CD1c-positive myeloid dendritic cell (primary cell): ENCODE data around the gene PRKCQ.
A peak's percentile ranks its signal among the peaks of the same experiment; 100 is the strongest.

Experiments used
- DNase-seq: peaks from one replicate; pipeline ENCODE4 v3.0.0-alpha.2; 2016; ENCODE audit errors: extremely low spot score

The PRKCQ gene

DNA sequence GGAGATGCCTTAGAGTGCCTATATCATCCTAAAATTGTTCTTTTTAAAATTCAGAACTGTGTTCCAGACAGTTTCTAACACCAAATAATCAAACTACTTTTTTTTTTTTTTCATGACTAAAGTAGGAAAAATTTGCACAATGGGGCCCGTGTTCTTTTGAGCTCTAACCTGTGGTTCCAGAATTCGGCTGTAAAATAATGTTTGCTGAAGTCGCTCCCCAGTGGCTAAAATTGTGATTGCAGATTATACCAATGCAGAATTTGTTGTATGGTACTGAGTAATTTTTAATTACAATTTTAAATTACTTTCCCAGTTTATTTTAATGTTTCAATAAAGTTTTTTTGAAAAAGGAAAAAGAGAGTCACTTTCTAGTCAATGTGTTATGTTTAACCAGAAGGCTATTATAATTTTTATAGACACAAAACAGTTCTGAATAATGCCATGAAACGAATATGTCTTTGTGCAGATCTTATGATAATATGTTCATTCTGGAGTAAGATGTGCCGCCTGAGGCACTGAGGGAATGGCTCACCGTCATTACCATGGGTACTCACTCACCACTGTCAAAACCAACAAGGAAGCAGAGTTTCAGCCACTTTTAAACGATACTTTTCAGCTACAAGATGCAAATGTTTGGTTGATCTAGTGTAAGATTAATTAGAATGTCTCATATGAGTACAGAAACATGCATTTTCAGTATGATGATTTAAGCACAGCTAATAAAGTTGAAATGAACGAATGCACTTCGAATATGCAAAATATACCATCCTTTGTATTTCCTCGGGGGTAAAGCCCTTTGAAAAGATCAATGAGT, 173.6 kb downstream of the PRKCQ start:
- peak; percentile 29 for DNase-seq

DNA sequence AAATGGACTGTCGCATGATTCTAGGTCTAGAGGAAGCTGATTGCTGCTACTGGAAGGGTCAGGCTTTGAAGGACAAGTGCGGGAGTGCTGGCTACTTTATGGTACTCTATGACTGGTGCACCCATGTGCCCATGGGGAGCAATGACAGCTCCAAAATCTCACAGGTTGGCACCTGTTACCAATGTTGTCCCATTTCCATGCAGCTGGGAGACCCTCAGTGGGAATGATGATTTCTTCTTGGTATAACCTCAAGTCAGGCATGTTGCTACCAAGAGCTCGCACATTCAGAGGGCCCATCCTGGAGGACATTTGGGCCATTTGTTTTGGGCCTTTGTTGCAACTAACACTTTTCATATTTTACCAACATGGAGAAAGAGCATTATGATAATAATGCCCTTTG, 174.4 kb downstream of the PRKCQ start:
- no peak for DNase-seq

DNA sequence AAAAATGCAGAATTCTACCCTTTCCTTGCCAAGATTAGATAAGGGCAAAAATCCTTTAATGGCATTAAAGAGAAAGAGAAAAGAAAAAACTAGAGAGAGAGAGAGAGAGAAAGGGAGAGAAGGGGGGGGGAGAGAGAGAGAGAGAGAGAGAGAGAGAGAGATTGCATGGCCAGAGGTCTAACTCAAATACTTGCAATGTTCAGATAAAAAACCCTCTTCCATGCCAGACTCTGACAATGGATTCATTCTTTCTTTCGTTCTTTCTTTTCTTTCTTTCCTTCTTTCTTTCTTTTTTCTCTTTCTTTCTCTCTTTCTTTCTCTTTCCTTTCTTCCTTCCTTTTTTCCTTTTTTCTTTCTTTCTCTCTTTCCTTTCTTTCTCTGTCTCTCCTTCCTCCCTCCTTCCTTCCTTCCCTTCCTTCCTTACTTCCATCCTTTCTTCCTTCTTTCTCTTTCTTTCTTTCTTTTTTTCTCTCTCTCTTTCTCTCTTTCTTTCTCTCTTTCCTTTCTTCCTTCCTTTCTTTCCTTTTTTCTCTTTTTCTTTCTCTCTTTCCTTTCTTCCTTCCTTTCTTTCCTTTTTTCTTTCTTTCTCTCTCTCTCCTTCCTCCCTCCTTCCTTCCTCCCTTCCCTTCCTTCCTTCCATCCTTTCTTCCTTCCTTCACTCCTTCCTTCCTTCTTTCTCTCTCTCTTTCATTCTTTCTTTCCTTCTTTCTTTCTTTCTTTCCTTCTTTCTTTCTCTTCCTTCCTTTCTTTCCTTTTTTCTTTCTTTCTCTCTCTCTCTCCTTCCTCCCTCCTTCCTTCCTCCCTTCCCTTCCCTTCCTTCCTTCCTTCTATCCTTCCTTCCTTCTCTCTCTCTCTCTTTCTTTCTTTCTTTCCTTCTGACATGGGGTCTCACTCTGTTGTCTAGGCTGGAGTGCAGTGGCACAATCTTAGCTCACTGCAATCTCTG, 175.7 kb downstream of the PRKCQ start:
- no peak for DNase-seq

DNA sequence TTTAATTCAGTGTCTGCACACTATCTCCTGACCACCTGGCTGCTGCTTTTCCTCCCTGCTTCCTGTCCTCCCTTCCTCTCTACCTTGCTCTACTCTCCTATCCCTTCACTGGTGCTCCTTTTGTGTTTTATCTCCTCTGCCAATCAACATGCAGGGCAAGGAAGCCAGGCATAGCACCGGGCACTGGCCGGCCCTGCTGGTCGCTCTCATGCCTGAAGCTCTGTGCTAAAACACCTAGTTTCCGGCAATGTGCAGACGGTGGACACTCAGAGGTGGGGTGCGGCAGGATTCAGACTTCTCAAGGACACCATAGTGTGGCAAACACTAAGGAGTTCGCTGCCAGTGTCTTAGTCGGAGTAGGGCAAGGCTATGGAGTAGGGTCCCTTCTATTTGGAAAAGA, 177.1 kb downstream of the PRKCQ start:
- DNase-seq = no peak

DNA sequence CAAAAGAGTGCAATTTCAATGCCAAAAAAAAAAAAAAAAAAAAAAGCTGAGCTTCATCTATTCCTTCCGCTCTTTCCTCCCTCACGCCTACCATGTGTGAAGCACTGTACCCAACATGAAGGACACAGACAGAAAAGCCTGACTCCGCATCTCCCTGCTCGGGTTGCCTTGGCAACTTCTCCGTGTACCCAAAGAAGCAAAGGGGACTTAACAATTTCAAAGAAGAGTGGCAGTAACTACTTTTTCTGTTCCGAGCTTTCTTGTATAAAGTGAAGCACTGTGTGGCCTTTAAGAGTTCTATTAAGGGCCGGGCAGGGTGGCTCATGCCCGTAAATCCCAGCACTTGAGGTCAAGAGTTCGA, 177.7 kb downstream of the PRKCQ start:
- DNase-seq = no peak

DNA sequence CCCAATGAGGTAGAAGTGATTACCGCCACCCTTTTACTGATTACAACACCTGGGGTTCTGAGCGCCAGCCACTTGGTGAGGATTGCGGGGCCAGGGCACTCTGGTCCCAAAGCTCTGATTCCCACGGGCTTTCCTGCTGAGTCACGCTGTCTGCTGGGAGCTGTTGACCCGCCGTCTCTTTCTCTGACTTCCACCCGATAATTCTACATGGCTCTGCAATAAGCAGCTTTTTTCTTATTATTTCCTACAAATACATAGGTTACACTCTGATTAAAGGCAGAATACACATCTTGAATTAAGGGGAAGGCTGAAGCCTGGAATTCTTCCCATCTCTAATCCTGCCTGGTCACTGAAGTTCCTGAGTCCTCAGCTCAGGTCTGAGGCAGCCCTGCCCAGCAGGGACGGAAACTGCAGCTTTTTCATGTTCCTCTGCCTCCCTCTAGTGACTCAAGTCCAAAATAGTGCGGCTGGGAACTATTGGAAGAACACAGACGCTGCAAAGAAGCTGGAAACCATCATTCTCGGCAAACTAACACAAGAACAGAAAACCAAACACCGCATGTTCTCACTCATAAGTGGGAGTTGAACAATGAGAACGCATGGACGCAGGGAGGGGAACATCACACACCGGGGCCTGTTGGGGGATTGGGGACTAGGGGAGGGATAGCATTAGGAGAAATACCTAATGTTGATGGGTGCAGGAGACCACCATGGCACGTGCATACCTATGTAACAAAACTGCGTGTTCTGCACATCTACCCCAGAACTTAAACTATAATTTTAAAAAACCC, 178.3 kb downstream of the PRKCQ start:
- DNase-seq = peak; percentile 87

DNA sequence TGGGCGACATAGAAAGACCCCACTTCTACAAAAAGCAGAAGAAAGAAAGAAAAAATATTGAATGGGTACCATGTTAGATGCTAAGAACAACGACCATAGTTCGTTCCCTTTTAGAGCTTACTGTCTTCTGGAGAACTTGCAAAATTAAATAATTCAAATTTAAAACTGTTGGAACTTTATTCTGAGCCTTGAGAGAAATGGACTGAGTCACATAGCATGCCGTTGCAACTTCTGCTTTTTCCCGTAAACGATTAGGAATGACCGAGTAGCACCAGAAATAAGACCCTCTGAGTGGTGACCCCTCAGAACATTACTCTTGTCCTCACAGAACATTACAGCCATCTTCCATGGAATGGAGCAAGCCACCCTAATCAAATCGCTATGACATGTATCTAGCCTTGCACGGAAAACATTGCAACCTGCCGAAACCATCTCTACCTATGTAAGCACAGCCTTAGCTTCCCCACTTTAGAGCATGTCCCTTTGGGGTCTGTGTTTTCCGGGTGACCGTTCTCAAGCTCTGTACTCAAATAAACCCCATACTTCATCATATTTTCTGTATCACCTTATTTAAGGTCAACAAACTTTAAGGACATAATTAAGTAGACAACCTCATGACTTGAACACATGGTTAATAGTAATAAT, 179.1 kb downstream of the PRKCQ start:
- DNase-seq = peak; percentile 47

DNA sequence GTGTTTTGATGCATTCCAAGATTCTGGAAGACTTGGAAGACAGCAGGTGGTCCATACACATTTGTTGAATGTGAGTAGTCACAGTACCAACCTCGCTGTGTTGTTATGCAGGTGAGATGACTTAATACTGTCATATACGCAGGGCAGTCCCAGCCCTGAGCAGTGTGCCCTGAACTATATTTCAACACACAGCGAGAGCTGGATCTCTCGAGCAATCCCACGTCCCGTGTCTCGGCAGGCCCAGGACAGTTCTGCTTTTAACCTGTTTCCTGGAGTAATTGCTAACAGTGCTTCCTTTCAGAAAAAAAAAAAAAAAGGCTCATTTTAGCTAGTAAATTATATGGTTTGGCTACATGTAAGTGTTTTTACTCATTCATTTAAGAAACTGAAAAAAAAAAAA, 179.7 kb downstream of the PRKCQ start:
- DNase-seq = peak; percentile 74

DNA sequence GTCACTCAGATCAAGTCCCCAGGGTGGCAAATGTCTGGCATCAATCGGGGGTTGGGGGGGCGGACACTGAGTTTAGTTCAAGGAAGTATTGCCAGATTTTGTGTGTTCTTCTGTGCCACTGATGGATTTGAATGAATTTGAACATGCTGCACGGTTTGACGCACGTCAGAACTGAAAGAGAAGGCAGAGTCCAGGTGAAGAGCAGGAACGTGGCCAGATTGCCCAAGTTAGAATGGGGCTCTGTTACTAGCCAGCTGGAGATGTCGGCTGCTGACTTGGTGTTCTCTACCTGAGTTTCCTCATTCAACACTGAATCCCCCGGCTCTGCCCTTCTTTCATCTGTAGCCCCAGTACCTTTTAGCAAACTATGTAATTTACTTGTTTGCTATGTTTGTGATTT, 180.2 kb downstream of the PRKCQ start:
- no peak for DNase-seq

DNA sequence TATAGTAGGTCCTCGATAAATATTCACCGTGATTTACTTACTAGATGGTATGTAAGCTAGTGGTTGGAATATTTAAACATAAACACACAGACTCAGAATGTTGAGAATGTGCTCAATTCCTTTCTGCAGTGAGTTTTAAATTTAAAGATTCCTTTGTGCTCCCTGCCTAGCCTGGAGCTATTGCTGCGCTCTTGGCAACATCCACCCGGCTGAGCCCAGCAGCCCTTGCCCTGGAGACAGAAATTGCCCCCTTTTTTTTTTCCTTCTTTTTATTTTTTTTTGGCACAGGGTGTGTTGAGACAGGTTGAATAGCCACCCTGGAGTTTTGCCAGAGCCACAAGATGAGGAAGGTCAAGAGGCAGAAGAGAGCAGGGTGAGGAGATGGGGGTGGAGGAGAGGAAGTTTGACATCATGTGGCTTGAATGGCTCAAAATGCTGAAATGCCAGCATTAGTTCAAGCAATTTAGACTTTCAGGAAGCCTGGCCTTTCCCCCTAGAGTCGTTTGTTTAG, 180.8 kb downstream of the PRKCQ start:
- DNase-seq = peak; percentile 71

DNA sequence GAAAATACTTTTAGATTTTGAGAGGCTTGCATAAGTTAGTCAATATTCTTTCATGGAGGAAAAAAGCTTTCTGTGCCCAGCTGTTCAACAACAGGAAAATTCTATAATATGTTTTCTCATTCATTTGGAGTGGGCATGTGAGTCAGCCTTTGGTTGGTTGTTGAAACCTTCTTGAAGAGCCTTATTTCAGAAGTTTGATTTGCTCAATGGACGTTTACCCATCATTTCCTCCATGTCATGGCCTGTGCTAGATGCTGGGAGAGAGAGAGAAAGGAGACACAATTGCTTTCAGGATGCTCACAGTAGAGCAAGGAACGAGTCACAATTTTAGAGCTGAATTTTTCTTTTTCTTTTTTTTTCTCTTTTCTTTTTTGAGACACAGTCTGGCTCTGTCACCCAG, 181.7 kb downstream of the PRKCQ start:
- DNase-seq = no peak

DNA sequence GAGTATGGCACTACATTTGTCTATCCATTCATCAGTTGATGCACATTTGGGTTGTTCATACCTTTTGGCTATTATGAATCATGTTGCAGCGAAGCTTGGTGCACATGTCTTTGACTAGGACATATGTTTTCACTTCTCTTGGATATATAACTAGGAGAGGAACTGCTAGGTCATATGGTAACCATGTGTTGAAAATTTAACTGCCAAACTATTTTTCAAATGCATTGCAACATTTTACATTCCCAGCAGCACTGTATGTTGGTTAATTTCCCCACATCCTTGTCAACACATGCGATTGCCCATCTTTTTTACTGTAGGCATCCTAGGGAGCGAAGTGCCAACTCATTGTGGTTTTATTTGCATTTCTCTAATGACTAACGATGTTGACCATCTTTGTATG, 183.4 kb downstream of the PRKCQ start:
- peak; percentile 82 for DNase-seq

DNA sequence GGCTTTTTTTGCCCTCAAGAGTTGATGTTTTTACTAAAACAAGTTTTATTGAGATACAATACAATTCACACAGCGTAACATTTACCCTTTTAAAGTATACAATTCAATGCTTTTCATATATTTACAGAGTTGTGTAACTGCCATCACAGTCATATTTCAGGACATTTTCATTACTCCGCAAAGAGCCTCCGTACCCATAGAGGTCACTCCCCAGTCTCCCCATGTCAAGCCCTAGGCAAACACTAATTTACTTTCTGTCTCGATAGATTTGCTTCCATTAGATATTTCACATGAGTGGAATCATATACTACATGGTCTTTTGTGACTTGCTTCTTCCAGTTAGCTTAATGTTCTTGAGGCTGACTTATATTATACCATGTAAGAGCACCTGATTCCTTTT, 183.8 kb downstream of the PRKCQ start:
- DNase-seq = no peak

DNA sequence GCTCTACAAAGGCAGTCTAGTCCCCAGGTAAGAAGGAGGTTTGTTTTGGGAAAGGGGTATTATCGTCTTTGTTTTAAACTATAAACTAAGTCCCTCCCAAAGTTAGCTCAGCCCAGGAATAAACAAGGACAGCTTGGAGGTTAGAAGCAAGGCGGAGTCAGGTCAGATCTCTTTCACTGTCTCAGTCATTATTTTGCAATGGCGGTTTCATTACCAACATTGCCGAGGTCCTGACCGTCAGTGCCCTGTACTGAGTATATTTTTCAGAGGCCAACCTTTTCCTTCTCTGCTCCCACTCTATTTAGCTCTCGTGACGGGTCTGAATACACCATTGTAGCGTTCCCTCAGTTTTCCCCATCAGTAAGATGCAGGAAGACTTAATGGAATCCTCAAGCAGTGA, 184.5 kb downstream of the PRKCQ start:
- DNase-seq = no peak

DNA sequence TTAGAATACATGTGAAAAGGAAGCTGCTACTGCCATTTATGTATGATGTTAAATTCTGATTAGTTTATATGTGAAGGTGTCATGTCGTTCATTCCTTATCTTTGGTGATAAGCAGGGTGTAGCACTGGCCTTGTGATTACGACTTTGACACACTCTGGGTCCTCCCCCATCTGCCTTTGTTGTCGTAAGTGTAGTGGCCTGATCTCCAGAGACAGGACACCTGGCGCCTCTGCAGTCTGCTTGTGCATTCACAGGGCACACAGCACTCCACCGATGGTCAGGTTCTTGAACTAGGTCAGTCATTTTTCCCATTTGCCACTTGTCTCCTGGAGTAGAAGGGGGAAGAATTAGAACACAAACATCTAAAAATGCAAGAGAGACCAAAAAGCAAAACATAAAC, 186.0 kb downstream of the PRKCQ start:
- DNase-seq = no peak

DNA sequence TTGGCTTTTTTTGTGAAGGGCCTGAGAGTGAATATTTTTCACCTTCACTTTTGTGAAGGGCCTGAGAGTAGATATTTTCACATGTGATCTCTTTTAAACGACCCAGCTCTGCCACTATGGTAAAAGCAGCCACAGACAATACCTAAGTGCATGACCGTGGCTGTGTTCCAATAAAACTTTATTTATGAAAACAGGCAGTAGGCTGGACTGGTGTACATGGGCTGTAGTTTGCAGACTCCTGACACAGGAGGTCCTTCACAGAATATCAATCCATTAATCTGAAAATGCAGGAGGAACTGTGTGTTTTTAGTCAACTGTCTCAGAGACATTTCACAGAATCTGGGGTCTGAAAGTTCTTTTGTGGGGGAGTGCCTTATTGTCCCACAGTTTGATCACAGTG, 186.9 kb downstream of the PRKCQ start:
- DNase-seq = no peak

DNA sequence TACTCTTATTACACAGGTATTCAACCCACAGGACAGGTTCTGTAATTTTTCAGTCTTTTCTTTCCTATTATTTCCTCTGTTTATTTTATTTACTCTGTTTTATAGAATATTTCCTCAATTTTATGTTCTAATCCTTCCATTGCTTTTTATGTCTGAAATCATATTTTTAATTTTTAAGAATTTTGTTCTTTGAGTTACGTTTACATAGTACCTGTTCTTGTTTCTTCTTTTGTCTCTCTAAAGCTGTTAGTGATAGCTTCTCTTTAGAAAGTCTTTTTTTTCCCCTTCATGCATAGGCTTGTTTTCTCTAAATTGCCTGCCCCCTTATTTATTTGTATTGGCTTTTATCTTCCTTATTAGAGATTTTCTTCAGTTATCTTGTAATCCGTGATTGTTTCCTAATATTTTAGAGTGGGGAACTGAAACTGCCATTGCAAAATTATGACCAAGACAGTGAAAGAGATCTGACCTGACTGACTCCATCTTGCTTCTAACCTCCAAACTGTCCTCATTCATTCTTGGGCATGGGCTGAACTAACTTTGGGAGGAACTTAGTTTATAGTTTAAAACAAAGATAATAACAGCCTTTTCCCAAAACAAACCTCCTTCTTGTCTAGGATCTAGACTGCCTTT, 189.7 kb downstream of the PRKCQ start:
- DNase-seq = peak; percentile 73

DNA sequence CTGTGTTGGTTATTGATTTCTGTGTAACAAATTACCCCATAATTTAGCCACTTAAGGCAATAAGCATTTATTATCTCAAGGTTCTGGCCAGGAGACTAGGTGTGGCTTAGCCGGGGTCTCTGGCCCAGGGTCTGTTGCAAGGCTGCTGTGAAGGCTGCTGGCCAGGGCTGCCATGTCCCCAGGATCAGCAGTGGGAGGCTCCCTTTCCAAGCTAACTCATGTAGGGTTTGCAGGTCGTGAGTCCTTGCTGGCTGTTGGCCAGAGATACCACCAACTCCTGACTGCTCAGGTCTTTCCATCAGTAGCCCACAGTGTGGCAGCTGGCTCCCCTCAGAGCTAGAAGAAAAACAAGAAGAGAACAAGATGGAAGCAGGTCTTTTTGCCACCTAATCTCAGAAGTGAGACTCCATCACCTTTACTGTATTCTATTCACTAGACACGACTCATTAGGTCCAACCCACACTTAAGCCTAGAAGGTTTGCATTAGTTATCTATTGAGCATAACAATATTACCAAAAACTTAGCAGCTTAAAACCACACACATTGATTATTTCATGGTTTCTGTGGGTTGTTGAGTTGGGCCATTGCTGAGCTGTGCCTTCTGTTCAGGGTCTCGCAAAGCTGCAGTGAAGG, 191.7 kb downstream of the PRKCQ start:
- no peak for DNase-seq

DNA sequence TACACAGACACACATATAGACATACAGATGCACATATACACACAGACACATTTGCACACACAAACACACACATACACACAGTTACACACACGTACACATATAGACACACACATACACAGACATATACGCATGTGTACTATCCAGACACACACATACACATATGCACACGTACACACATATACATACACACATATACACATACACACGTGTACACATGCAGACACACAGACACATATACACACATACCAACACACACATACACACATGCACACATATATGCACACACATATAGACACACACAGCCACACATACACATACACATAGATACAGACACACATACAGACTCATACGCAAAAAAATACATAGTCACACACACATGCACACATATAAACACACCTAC, 193.1 kb downstream of the PRKCQ start:
- DNase-seq = no peak

DNA sequence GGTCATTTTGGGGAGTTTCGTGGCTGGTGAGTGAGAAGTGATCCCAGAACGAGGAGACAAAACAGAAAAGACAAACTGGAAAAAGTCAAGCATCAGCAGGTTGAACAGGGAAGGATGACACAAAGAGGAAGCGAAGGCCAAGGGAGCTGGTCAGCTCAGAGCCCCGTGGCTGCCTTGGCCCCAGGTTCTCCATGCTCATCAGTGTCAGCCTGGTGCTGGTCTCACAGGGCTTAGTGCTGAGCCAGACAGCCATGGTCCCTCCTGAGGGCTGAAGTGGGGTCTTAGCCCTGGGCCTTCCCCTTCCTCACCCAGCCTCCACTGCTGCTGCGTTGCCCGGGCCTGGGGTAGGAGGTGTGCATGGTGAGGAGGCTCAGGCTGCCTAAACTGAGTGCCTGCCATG, 193.7 kb downstream of the PRKCQ start:
- DNase-seq = peak; percentile 34

DNA sequence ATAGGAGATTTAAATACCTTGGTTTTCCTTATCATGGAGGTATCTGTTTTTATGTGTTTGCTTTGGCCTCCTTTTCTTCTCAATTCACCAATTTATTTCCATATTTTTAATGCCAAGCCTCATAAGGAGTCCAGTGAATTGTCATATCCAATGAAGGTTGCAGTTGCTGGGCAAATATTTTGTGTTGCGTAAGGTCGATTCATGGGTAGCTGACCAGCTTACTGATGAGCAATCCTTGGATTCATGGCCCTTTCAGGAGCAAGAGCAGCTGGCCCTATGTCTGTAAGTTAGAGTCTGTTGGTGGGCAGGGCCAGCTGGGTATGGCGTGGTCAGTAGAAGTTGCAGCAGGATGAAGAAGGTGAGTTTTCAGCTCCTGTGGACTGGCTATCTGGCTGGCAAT, 194.4 kb downstream of the PRKCQ start:
- no peak for DNase-seq
